A549 (cell line): Measurements from ENCODE around the gene HOXB9.

Experiments
- CBX2 ChIP-seq: fragments of 200-600 bp; sonication (generic); IDR thresholded peaks from 2 replicates; pipeline ENCODE4 v1.6.1; 2016; ENCODE audit warnings: low read depth, mild to moderate bottlenecking, borderline replicate concordance
- CEBPB ChIP-seq, 2 experiments: fragments of >200 bp in 1 of 2; sonication (Bioruptor Twin) in 1 of 2; formaldehyde crosslinking in 1 of 2; IDR thresholded peaks; 2 replicates each; pipeline ENCODE4 v1.6.1; 2012 to 2016
- CTCF ChIP-seq: fragments of >200 bp; sonication (Bioruptor Twin); formaldehyde crosslinking; IDR thresholded peaks from 3 replicates; pipeline ENCODE4 v1.5.1; 2016
- EP300 ChIP-seq, 2 experiments: fragments of >200 bp; sonication (Bioruptor Twin); formaldehyde crosslinking; IDR thresholded peaks; 2 replicates in 1 of 2; 3 replicates in 1 of 2; pipeline ENCODE4 v1.6.1; 2016 to 2017
- JUNB ChIP-seq: fragments of >200 bp; sonication (Bioruptor Twin); formaldehyde crosslinking; IDR thresholded peaks from 2 replicates; pipeline ENCODE4 v1.6.1; 2016
- KDM1A ChIP-seq: fragments of 200-600 bp; sonication (generic); IDR thresholded peaks from 2 replicates; pipeline ENCODE4 v1.6.1; 2016; ENCODE audit warnings: low read depth, mild to moderate bottlenecking
- POLR2A ChIP-seq: IDR thresholded peaks from 2 replicates; pipeline ENCODE4 v1.6.1; 2012; ENCODE audit warnings: mild to moderate bottlenecking, low read length
- SMC3 ChIP-seq: fragments of >200 bp; sonication (Bioruptor Twin); formaldehyde crosslinking; IDR thresholded peaks from 3 replicates; pipeline ENCODE4 v1.6.1; 2018; ENCODE audit warnings: inconsistent platforms
- TF ChIP-seq, protein P1 (sequence below): fragments of 200-600 bp; sonication (generic); IDR thresholded peaks from 2 replicates; pipeline ENCODE4 v1.6.1; 2016; ENCODE audit warnings: antibody characterized with exemption, mild to moderate bottlenecking, moderate library complexity

DNA sequence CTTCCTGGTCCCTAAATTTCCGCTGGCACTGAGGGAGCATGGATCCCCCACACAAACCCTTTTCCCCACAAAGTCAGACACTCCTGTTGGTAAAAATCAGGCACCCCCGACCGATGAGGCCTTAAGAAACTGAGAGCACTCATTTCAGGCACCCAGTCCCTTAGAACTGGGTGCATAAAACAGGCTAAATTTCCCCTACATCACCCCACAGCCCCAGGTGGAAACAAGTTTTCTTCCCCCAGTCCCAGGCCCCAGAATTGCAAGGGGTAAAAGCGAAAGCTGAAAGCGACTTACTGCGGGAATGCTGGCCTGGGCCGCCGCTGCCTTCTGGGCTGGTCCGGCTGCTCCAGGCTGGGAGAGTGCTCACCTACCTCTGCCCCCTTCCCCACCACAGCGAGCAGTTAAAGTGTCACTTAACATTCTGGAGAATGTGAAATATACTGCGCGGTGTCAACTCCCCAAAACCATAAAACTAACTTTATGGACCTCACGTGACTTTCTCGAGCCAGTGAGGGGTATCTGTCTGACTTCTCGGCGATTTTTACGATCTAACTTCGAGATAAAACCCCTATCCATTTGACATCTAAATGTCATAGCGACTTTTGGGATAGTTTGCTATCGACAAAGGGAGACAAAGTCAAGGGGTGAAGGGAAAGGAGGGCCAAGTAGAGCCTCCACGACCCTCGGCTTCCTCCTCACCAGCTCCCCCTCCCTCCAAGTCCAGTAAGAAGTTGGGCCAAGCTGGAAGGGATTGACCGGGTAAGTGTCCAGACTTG lies 36.1 kb downstream of the HOXB9 start, which contains the start of gene HOXB3:
- no peak for TF ChIP-seq EP300 (IDR thresholded peaks at IDR 0.05)
- TF ChIP-seq KDM1A = no peak
- no peak for TF ChIP-seq CTCF
- TF ChIP-seq JUNB = no peak
- TF ChIP-seq, protein P1, sequence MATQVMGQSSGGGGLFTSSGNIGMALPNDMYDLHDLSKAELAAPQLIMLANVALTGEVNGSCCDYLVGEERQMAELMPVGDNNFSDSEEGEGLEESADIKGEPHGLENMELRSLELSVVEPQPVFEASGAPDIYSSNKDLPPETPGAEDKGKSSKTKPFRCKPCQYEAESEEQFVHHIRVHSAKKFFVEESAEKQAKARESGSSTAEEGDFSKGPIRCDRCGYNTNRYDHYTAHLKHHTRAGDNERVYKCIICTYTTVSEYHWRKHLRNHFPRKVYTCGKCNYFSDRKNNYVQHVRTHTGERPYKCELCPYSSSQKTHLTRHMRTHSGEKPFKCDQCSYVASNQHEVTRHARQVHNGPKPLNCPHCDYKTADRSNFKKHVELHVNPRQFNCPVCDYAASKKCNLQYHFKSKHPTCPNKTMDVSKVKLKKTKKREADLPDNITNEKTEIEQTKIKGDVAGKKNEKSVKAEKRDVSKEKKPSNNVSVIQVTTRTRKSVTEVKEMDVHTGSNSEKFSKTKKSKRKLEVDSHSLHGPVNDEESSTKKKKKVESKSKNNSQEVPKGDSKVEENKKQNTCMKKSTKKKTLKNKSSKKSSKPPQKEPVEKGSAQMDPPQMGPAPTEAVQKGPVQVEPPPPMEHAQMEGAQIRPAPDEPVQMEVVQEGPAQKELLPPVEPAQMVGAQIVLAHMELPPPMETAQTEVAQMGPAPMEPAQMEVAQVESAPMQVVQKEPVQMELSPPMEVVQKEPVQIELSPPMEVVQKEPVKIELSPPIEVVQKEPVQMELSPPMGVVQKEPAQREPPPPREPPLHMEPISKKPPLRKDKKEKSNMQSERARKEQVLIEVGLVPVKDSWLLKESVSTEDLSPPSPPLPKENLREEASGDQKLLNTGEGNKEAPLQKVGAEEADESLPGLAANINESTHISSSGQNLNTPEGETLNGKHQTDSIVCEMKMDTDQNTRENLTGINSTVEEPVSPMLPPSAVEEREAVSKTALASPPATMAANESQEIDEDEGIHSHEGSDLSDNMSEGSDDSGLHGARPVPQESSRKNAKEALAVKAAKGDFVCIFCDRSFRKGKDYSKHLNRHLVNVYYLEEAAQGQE = no peak
- TF ChIP-seq POLR2A = no peak
- TF ChIP-seq SMC3 = no peak
- no peak for TF ChIP-seq CEBPB (IDR thresholded peaks at IDR 0.05)
- no peak for TF ChIP-seq CBX2
